Measurements from ENCODE around the gene BCL11B. TPM values are rescaled to one million over a fixed set of nuclear protein-coding genes. Genes with fewer than 3 reads are reported as not detected.

Gene BCL11B
- total and polyA plus RNA-seq, 2 of the 8 experiments (the other 6 are each of a cell fraction or from before 2014, with no cell fraction given), result 0.63 to 5.9 TPM

- TF ChIP-seq BCL11A (IDR thresholded peaks at IDR 0.05; ENCODE audit: low read depth in 2 of 2, low read length in 2 of 2), result no peak
- TF ChIP-seq PHF8 (conservative IDR thresholded peaks at IDR 0.05; ENCODE audit: low read depth, low read length), result no peak
- no peak for TF ChIP-seq POLR2AphosphoS5 (IDR thresholded peaks at IDR 0.05; ENCODE audit: low read depth, low read length)
- TF ChIP-seq, protein P1, sequence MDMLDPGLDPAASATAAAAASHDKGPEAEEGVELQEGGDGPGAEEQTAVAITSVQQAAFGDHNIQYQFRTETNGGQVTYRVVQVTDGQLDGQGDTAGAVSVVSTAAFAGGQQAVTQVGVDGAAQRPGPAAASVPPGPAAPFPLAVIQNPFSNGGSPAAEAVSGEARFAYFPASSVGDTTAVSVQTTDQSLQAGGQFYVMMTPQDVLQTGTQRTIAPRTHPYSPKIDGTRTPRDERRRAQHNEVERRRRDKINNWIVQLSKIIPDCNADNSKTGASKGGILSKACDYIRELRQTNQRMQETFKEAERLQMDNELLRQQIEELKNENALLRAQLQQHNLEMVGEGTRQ (IDR thresholded peaks at IDR 0.05; ENCODE audit: low read length), result no peak
- TF ChIP-seq RFX5 (IDR thresholded peaks at IDR 0.05; ENCODE audit: borderline replicate concordance, low read depth, low read length), result no peak
These were observed 116.6 kb downstream of the BCL11B start (continued) for GRCh38 chr14:99155173-99156089.

Measured in H1 (cell line).